ENCODE data around the gene RANGAP1. TPM values are rescaled to one million over a fixed set of nuclear protein-coding genes. Genes with fewer than 3 reads are reported as not detected.

Gene RANGAP1
- total and polyA plus RNA-seq, 2 donors (not counting 1 experiment from before 2014, with no cell fraction given) = 42.0 to 48.8 TPM

DNA sequence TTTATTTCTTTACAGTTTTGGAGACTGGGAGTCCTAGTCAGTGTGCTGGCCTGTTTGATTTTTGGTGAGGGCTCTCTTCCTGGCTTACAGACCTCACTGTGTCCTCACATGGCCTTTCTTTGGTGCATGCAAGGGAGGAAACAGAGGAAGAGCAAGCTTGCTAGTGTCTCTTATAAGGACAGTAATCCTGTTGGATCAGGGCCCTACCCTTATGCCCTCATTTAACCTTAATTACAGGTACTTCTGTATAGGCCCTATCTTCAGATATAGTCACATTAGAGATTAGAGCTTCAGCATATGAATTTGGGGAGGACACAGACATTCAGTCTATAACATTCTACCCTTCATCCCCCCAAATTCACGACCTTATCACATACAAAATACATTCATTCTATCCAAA lies 29.6 kb upstream of the RANGAP1 start:
- H4K20me1 ChIP-seq (ENCODE audit: control insufficient read depth, insufficient read depth, low read length, poor library complexity, severe bottlenecking) = peaks cover 40% of the 10 kb centered on the region
- peaks cover 67% of the 10 kb centered on the region for H3K79me2 ChIP-seq (ENCODE audit: control insufficient read depth, insufficient read depth, low read length)
- no peak for DNase-seq
- Mint-ChIP-seq H3K4me1 (peaks cover 8% of the 10 kb centered on the region), H3K27me3 (no peaks in the 10 kb centered on the region), H3K27ac (no peak overlapping the region), H3K9me3 (ENCODE audit: insufficient read depth) (no peaks in the 10 kb centered on the region), H3K4me3 (no peak overlapping the region)
- no peaks in the 10 kb centered on the region for H3K9me3 ChIP-seq (ENCODE audit: control extremely low read depth in 1 of 3, control insufficient read depth in 2 of 3, insufficient read depth in 1 of 3, low read length in 2 of 3)
- POLR2A ChIA-PET = no interaction called here
- no peaks in the 10 kb centered on the region for H3K27me3 ChIP-seq (replicated peaks in 1 of 4; ENCODE audit: control extremely low read depth in 1 of 4, control insufficient read depth in 3 of 4, insufficient read depth in 4 of 4, low read length in 3 of 4)
- H2AFZ ChIP-seq (ENCODE audit: insufficient read depth, low read depth, low read length, poor library complexity, severe bottlenecking) = no peak overlapping the region
- WGBS (ENCODE audit: insufficient coverage) = no CpG with 5 or more reads among the region's 1 CpG
- no peak overlapping the region for H3K4me3 ChIP-seq (ENCODE audit: control extremely low read depth in 1 of 5, extremely low read depth in 1 of 5, insufficient read depth in 1 of 5, low read depth in 2 of 5, low read length in 4 of 5)
- TF ChIP-seq, protein P1, sequence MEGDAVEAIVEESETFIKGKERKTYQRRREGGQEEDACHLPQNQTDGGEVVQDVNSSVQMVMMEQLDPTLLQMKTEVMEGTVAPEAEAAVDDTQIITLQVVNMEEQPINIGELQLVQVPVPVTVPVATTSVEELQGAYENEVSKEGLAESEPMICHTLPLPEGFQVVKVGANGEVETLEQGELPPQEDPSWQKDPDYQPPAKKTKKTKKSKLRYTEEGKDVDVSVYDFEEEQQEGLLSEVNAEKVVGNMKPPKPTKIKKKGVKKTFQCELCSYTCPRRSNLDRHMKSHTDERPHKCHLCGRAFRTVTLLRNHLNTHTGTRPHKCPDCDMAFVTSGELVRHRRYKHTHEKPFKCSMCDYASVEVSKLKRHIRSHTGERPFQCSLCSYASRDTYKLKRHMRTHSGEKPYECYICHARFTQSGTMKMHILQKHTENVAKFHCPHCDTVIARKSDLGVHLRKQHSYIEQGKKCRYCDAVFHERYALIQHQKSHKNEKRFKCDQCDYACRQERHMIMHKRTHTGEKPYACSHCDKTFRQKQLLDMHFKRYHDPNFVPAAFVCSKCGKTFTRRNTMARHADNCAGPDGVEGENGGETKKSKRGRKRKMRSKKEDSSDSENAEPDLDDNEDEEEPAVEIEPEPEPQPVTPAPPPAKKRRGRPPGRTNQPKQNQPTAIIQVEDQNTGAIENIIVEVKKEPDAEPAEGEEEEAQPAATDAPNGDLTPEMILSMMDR (IDR thresholded peaks at IDR 0.05) = no peak
- CTCF ChIA-PET = no interaction called here
- ATAC-seq (ENCODE audit: low read depth) = no peak
- H3K4me1 ChIP-seq (ENCODE audit: control insufficient read depth in 2 of 2, insufficient read depth in 2 of 2, low read length in 2 of 2) = no peaks in the 10 kb centered on the region
- peaks cover 1 to 19% of the 10 kb centered on the region in 2 experiments for H3K36me3 ChIP-seq (replicated peaks in 1 of 2; ENCODE audit: control extremely low read depth in 1 of 2, control insufficient read depth in 1 of 2, extremely low read depth in 1 of 2, insufficient read depth in 2 of 2, low read length in 1 of 2)
- H3K4me2 ChIP-seq (replicated peaks; ENCODE audit: low read depth, low read length, poor library complexity, severe bottlenecking) = no peak overlapping the region
- H3K27ac ChIP-seq (ENCODE audit: low read length in 2 of 2) = no peak overlapping the region
- no peak overlapping the region for H3K9ac ChIP-seq (ENCODE audit: low read length)
- intact Hi-C loops (cut with micrococcal nuclease) = no loop called here

DNA sequence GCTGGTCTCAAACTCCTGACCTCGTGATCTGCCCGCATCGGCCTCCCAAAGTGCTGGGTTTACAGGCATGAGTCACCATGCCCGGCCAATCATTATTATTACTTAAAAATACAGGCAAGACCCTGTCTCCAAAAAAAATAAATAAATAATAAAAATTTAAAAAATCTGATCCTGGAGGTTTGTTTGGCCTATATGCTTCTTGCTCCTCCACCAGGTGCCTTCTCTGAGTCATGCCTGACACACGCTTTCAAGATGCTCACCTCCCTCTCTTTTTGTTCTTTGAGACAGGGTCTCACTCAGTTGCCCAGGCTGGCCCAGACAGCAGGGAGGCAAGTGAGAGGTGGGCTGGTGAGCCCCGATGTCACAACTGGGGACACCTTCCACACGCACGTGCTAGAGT lies 28.8 kb upstream of the RANGAP1 start:
- Histone ChIP-seq H3K79me2 (ENCODE audit: control insufficient read depth, insufficient read depth, low read length) (peaks cover 74% of the 10 kb centered on the region), H3K9me3 (ENCODE audit: control extremely low read depth in 1 of 3, control insufficient read depth in 2 of 3, insufficient read depth in 1 of 3, low read length in 2 of 3) (no peaks in the 10 kb centered on the region), H3K4me2 (replicated peaks; ENCODE audit: low read depth, low read length, poor library complexity, severe bottlenecking) (no peak overlapping the region), H3K9ac (ENCODE audit: low read length) (no peak overlapping the region), H3K36me3 (replicated peaks in 1 of 2; ENCODE audit: control extremely low read depth in 1 of 2, control insufficient read depth in 1 of 2, extremely low read depth in 1 of 2, insufficient read depth in 2 of 2, low read length in 1 of 2) (peaks cover 3 to 22% of the 10 kb centered on the region in 2 experiments), H3K4me3 (ENCODE audit: control extremely low read depth in 1 of 5, extremely low read depth in 1 of 5, insufficient read depth in 1 of 5, low read depth in 2 of 5, low read length in 4 of 5) (no peak overlapping the region), H3K4me1 (ENCODE audit: control insufficient read depth in 2 of 2, insufficient read depth in 2 of 2, low read length in 2 of 2) (no peaks in the 10 kb centered on the region), H3K27me3 (replicated peaks in 1 of 4; ENCODE audit: control extremely low read depth in 1 of 4, control insufficient read depth in 3 of 4, insufficient read depth in 4 of 4, low read length in 3 of 4) (no peaks in the 10 kb centered on the region), H3K27ac (ENCODE audit: low read length in 2 of 2) (no peak overlapping the region), H2AFZ (ENCODE audit: insufficient read depth, low read depth, low read length, poor library complexity, severe bottlenecking) (no peak overlapping the region), H4K20me1 (ENCODE audit: control insufficient read depth, insufficient read depth, low read length, poor library complexity, severe bottlenecking) (peaks cover 46% of the 10 kb centered on the region)
- CTCF ChIA-PET = no interaction called here
- TF ChIP-seq, protein P1 (IDR thresholded peaks at IDR 0.05) = no peak
- no peak for TF ChIP-seq EZH2 (IDR thresholded peaks at IDR 0.05; ENCODE audit: borderline replicate concordance, insufficient read depth, low read depth, low read length, poor library complexity, severe bottlenecking)
- POLR2A ChIA-PET = no interaction called here
- ATAC-seq (ENCODE audit: low read depth) = no peak
- intact Hi-C loops (cut with micrococcal nuclease) = no loop called here
- no peaks in the 10 kb centered on the region for H3K27me3 Mint-ChIP-seq
- H3K4me1 Mint-ChIP-seq = peaks cover 8% of the 10 kb centered on the region
- H3K9me3 Mint-ChIP-seq (ENCODE audit: insufficient read depth) = no peaks in the 10 kb centered on the region
- no peak overlapping the region for H3K27ac Mint-ChIP-seq
- WGBS (ENCODE audit: insufficient coverage) = 100% methylated on average over 4 of the region's 8 CpGs
- H3K4me3 Mint-ChIP-seq = no peak overlapping the region
- no peak for DNase-seq

All from B cell (primary cell).